Activated T-cell treated with anti-CD3 and anti-CD28 coated beads for 4 hours (primary cell): Measurements from ENCODE around the gene NGB.
"Not testable (repeated sequence)": the region's sequence is repeated elsewhere in the genome, so short reads cannot be mapped to it uniquely, and the experiment has no call there.

Experiments used
- DNase-seq: peaks from one replicate; pipeline ENCODE4 v3.0.0-alpha.2; 2020

The NGB gene, protein sequence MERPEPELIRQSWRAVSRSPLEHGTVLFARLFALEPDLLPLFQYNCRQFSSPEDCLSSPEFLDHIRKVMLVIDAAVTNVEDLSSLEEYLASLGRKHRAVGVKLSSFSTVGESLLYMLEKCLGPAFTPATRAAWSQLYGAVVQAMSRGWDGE

DNA sequence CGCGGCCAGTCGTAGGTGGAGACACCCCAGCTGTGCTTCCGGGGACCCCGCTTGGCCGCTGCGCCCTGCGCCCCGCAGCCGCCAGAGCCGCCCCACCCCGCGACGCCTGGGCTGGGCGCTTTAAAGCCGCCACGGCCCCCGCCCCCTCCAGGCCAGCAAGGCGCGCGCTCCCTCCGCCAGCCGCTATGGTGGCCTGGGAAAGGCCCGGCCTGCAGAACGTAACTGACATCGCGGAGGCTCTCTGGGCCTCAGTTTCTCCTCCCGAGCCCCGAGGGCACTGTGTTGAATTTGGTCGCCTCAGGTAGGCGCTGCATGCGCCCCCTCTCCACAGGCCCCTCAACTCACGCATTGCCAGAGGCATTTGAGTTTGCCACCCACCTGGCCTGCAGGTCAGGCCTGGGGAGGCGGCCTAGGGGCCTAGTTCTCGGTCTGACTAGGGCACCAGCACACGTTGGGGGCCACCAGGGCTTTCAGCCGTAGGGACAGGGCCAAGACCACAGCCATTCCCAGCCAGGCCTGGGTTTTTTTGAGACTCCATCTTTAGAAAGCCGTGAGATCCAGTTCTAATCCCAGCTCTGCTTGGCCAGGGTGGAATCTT, at the start of gene NGB:
Gene NGB (minus strand): TSS at position 94 of the 598 bp plus-strand sequence. CDS start 269 bp downstream, outside the sequence.
- DNase-seq: no peak

DNA sequence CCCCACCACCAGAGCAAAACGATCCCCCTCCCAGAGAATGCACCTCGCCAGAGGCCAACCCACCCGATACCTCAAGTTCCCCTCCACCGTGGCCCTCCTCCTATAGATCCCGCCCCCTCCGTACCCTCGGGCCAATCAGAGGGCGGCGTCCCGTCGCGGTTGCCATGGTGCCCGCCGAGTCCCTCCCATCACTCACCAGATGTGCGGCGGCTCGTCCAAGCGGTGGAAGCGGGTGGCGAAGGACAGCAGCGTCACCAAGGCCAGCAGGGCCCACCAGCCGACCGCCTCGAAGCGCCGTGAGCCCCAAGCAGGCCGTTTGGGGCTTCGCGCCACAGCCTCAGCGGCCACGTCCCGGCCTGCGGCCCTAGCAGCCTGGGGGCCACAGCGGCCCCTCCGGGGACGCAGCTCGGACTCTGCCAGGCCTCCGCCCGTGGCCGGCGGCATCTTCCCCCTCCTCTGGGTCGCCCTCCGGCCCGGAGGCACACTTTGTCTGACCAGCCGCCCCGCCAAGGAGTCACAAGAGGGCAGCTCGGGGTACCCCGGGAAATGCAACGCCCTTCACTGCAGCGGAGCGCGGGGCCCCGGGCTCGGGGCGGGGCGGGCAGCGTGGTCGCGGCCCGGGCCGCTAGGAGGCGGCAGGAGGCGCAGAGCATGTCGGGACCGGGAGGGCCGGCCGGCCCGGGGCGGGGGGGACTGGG, 49.4 kb upstream of the NGB start, which contains the start of gene POMT2:
Gene POMT2 (minus strand): TSS at position 646 of the 698 bp plus-strand sequence. CDS start 202 bp downstream, at position 444.
- peak; percentile 90 for DNase-seq

DNA sequence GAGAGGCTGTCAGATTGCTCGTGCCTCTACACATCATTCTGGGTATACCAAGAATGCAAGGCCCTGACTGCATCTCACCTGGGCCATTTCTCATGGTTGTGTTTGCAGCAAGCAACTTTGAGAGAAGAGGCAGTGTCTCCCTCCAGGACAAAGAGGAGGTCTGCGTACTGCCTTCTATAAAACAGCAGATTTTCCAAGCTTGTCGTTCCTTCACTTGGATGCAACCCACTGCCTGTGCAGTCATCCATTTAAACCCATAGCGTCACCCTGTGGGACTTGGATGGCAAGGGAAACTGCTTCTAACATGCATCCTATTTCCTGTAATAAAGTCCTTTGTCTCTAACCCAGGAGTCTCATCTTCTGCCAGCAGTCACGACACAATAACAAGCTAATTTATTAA, 48.4 kb upstream of the NGB start:
- no peak for DNase-seq

DNA sequence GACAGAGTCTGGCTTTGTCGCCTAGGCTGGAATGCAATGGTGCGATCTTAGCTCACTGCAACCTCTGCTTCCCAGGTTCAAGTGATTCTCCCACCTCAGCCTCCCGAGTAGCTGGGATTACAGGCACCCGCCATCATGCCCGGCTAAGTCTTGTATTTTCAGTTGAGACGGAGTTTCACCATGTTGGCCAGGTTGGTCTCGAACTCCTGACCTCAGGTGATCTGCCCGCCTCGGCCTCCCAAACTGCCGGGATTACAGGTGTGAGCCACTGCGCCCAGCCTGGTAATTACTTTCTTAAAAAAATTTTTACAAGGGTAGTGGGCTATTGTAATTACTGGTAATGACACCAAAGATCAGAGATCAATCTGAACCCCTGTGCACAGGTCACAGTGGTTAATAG, 47.8 kb upstream of the NGB start:
- not testable (repeated sequence) for DNase-seq

DNA sequence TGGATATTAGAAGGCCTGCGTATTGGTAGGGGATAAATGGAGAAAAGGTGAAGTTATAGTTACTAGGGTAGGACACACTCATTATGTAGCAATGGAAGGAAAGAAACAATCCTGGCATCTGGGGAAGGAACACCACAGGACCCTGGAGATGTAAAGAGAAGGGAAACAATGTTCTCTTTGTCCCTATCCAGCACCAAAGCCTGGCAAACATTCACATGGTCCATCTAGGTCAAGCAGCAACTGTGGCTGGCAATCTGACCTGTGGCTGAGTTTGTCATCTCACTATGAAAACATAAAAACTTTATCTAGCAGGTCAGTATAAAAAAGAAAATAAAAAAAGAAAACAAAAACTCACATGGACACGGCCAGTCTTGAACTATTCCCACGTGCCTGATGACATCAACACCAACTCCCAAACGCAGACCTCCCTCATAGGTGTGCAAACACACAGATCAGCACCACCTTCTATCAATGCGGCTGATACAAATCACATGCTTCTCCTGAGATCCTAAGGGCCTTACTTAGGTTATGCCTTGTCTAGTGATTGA, 47.1 kb upstream of the NGB start:
- DNase-seq: no peak

DNA sequence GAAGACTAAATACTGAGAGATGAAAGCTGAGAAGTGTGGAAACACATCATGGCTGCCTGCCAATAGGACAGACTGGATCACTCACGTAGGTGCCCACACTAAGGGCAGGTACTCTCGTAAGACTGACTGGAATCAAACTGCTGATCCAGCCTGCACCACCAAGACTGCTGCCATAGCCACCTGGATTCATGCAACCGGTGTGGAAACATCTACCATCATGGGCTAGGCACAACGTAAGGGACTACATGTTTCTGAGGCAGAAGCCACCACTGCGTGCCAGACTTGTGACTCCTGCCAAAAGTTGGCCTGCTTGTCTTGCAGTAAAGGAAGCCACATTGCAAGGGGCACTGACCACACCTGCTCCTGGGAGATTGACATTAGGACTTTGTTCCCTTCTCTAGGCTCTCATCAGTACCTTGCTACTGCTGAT, 45.9 kb upstream of the NGB start:
- no peak for DNase-seq

DNA sequence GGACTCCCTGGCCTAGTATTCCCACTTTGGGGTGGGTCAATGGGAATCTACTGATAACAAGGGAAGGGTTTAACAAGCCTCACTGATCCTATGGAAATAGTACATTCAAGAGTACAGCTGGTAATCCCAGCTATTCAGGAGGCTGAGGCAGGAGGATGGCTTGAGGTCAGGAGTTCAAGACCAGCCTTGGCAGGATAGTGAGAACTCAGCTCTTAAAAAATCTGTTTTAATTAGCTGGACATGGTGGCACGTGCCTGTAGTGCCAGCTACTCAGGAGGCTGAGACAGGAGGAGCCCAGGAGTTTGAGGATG, 45.1 kb upstream of the NGB start:
- DNase-seq: no peak

DNA sequence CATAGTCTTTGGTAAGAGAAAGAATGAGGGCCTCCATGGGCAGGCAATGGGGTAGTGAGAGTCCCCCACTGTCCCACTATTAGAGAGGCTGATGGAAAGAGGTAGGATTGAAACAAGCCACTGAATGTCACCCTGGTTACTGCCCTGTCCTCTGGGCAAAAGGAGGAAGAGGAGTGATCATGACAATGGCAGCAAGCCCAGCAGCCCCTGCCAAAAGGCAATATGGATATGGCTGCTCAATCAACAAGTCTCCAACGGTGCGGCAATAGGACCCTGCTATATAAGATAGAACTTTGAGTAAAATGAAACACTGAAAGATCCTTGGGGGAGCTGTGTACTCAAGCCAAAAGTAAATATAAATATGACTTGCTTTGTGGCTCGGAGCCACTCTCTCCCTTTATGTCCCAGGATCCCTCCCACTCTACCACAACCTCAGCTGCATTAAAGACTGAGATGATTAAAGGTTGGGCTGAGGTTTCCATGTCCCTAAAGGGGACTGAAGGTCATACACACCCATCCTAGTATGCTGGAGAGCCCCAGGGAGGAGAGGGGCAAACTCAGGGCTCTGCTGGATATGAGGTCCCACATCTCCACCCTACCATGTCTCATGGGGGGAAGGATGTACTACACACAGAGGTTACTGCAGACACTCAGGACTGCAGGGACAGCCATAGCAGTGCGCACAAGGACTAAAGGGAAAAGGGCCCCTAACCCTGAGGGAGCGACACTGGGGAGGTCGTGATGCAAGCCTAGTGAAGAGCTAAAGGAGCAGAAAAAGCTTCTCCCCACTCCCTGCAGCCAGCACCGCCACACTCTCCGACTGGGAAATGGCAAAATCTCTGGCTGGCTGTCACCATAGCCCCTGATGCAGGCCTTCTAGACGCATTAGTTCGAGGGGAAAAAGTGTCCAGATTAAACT, 43.8 kb upstream of the NGB start:
- no peak for DNase-seq

DNA sequence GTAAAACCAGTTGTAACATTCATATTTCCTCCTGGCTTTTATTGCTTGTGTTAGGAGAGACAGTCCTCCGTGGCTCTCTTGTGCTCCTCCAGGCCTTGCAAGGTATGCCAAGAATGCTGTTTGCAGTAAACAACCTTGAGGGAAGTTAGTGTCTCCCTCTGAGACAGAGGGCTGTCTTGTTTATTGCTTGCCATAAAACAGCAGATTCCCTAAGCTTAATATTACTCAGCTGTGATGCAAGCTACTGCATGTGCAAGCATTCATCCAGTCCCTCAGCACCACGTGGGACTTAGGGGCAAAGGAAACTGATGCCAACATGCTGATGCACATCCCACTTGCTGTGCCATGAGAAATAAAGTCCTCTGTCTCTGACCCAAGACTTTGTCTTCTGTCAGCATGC, 43.0 kb upstream of the NGB start:
- DNase-seq: no peak

DNA sequence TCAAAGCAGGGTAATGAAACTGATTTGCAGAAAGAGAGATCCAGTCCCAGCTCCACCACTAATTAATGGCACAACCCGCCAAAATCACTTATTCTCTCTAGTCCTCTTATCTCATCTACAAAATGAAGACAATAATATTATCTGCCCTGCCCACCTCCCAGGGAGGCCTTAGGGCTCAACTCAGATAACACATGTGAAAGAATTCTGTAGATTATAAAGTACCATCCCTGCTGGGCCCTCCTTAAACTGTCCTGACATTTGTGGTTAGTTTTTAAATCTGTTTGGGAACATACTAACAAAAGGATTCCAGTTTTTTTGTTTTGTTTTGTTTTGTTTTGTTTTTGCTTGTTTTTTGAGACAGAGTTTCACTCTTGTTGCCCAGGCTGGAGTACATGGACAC, 42.4 kb upstream of the NGB start:
- DNase-seq: no peak

DNA sequence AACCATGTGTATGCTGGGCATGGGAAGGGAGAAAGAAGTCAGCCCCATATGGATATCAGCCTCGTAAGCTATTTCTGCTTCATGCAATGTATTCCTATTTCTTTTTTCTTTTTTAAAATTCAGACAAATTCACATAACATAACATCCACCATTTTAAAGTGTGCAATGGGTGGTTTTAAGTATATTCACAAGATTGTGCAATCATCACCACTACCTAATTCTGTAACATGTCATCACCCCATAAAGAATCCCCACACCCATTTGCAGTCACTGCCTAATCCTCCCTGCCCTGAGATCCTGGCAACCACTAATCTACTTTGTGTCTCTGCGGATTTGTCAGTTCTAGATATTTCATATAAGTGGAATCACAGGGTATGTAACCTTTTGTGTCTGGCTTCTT, 40.2 kb upstream of the NGB start:
- DNase-seq: no peak

DNA sequence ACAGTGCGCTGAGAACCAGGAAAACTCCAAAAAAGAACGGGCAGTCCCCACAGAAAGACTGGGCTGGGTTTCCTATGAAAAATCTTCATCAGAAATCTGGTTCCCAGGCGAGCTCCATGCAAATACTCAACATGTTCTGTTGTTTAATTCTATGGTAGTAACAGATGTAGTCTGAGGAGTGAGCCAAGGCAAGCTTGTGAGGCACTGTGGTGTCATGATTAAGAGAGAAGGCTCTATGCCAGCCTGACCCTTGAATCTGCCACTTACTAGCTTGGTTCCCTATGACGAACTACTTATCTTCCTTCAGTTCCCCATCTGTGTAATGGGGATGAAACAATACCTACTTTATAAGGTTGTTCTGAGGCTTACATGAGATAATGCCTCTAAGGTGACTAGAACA, 39.0 kb upstream of the NGB start:
- DNase-seq: no peak

DNA sequence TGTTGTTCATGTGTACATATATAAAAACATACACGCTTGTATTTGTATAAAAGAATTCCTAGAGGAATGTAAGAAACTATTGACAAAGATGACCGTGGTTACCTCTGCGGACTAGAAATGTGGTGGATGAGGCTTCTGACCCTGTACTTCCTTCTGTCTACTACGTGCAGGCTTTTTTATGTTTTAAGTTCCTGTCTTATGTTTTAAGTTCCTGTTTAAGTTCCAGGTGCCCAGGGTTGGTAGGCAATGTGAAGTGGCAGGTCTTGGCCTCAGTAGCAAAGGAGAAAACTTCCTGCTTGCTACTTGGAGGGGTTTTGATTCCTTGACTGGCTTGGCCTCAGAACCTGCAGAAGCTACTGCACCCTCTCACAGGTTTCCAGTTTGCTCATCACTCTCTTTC, 38.1 kb upstream of the NGB start:
- no peak for DNase-seq

DNA sequence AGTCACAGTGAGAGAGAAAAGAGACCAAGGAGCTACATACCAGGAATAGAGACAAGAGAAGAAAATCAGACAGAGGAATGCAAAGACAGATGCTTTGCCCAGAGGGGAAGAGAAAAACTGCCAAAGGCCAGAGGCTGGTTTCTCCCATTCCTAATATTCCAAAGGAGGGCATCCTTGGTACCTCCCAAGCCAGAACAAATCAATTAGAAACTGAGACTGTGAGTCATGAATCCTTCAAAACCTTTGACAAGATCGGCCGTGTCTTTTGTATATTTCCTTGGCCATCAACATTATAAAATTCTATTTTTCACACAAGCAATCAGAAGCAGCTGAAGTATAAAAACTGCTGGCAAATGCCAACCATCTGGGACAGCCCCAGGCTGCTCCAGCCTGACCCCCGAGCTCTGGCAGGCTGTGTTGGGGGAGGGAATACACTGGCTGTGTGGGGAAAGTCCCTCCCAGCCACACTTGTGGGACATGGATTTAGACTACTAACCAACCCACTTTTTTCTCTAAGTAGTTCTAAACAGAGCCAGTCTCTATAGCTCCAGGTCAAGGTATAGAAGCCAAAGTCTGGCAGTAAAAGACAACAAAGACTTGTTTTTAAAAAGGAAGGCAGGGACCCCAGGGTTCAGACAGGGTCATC, 36.0 kb upstream of the NGB start:
- no peak for DNase-seq

DNA sequence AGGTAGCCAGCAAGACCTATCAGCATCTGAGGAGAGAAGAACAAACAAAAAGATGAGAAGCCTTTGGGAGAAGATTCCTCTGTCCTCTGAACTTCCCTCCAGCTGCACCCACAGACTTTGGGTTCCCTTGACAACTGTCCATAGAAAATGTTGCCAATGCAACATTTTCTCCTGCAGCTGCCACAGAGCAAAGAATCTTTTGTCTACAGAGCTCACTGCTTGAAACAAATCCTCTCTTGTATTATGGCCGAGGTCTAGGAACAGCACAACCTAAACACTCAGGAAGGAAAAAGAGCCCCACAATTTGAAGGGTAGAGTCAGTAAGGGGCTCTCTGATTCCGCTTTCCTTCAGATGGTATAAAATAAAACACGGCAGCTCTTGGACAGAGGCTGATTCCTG, 35.4 kb upstream of the NGB start:
- no peak for DNase-seq

DNA sequence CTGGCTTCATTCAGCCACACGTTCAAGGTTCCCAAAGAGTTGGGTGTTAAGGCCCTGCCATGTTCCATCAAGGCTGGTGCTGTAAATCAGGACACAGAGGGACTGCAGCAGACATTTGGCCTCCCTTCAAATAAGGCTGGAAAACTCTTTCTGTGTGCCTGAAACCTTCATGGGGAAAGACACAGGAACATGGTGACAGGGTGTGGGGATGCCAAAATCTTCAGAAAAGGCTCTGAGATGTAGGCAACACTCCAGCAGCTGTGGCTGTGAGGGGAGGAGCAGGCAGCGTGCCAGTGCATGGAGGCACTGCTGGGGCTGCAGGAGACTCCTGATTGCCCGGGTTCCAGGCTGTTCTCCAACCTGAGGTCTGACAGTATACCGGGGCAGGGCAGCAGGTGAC, 34.7 kb upstream of the NGB start:
- no peak for DNase-seq

DNA sequence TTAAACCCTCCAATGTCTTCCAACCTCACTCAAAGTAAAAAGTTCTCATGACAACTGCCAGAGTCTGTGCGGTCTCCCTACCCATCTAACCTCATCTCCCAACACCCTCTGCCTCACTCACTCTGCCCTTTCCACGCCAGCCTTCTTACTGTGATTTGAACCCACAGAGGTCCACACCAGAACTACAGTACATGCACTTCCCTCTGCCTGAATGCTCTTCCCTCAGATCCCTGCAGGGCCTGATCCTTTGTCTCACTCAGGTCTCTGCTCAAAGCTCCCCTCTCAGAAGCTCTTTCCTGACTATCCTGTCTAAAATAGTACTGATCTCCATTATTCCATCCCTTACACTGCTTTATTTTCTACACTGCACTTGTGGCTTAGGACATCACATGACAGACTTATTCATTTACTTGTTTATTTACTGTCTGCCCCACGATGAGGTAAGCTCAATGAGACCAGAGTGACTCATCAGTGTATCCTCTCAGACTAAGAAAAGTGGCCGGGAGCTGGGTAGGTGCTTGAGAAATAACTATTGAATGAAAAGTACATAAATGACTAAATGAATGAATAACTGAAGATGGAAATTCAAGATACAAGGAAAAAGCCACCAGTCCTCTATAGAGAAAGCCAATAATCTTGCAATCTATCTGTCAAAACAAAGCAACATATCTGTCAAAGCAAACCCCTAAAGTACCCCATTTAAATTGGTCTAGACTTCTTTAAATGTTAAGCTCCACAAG, 32.6 kb upstream of the NGB start:
- no peak for DNase-seq

DNA sequence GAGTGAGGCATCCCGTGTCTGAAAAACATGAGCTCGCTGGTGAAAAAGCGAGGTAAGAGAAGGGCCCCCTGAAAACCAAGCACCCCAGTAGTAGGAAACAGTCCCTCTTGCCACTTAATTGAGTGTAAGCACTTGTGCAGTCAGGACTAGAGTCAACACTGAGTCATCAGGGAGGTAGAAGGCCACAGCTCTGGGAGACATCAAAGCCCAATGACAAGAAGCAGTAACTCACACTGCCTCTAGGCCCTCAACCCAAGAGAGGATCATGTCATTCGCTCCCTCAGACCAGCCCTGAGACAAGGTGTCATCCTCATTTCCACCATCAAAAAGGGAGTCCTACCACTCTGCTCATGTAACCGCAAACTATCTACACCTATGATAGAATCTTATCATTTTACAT, 31.9 kb upstream of the NGB start:
- no peak for DNase-seq

DNA sequence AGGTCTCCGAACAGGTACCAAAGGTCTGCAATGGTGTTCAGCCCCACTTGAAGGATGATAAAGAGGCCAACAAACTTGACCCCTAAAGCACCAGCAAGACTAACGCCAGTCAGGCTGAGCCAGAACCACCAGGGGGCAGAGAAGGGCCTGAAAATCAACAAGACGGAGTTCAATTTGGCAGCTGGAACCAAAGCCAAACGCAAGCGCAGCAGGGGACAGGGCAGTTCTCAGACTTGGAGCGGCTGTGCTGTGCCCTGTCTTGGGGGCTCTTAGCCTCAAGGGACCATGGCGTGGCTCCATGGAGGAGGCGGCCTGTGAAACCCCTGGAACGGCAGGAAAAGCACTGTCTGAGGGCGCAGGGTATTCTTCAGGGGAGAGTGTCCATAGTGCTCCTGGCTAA, 30.1 kb upstream of the NGB start:
- peak; percentile 29 for DNase-seq

DNA sequence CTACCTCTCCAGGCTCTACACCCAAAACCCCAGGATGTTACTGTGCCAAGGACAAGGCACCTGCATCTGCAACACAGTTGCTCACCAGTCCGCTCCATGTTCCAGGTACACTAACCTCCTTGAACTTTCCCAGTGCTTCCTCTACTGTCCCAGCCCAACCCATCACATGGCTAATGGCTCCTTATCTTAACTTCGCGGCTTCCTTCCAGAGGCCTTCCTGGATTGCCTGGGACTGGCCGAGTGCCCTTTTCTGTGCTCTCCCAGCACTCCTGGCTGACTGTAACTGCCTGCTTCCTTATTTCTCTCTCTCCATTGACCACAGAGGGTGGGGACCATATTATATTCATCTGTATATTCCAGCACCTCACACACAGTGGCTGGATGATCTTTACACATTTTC, 28.8 kb upstream of the NGB start:
- no peak for DNase-seq

DNA sequence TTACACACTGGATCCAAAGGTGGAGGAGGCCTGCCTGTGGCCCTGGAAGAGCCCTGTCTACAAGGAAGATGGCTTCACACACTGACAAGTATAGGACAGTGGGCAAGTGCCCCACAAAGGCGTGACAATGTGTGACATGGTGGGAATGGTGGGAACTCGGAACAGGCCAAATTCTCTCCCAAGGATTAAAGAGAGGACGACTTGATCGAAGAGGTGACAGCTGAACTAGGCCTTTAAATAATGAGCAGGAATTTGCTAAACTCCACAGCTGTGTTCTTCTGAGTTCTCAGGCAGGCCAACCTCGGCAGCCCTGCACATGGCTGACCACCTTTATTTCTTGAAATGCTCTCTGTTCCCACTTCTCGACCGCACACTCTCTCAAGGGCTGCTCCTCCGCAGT, 25.9 kb upstream of the NGB start:
- no peak for DNase-seq

DNA sequence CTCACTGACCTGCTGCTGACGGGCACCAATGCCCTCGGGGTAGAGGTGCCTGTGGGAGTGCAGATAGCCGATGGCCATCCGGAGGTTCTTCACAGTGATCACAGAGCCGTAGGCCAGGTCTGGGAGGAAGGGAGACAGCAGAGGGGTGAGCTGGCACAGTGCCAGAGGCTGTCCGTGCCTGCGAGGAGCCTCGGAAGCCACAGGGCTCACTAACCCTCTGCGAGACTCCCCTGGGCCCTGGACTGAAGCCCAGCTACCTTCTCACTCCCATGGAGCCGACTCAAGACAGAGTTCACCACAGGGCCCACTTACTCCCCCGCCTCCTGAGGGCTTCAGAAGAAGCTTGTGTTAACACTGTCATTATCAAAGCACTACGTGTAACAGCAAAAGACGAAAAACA, 25.1 kb upstream of the NGB start:
- no peak for DNase-seq
